HG03520 (cell line): ENCODE data around the gene DIAPH2.

ENCODE experiments used
- ATAC-seq: cut with Tn5 transposase; IDR thresholded peaks from one replicate; pipeline ENCODE4 v1.9.1; 2021; ENCODE audit warnings: mild to moderate bottlenecking, moderate library complexity; ENCODE audit not compliant: unreplicated experiment

DIAPH2 gene

DNA sequence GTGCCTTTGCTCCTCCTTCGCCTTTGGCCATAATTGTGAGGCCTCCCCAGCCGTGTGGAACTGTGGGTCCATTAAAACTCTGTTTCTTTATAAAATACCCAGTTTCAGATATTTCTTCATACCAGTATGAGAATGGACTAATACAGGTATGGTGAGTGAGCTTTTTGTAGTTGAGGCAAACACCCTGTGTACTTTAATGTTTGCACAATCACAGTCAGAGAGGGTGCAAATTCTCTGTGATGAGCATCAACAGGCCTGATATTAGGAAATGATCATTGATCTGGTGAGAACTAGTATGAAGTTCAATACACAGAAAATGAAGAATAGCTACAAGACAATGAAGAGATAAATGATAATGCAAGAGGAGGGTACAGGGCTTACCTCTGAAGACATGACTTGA, 943.7 kb downstream of the DIAPH2 start:
- ATAC-seq: no peak

DNA sequence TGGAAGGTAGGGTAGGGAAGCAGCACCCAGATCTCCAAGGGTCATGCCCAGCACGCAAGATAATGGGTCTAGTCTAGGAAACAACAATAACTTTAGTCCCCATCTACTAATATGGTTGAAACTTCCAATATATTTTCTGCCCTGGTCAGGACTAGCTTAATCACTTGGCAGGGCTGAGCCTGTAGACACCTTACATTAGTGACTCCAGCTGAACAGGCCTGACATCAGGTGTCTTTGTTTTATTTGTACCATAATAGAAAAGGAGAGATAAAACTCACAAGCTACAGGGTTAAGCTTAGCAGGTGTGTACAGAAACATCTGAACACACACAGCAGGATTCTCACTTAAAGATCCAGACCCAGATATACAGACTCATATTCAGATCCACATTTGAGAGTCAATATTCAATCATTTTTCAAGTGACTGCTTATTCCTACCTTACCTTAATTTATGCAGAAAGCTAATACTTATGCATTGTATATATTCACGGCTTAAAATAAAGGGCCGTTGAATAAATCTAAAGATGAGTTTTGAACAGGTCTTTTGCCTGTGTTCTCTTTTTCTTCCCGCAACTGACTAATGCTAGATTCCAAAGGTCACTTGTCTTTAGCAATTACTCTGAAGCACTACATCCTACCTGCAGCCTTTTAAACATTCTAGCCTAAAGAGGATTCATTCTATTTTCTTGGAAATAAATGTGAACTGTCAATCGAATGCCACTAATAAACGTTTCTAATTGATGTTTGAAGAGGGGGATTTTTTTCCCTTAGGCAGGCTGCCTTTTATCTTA, 944.4 kb downstream of the DIAPH2 start:
- no peak for ATAC-seq

DNA sequence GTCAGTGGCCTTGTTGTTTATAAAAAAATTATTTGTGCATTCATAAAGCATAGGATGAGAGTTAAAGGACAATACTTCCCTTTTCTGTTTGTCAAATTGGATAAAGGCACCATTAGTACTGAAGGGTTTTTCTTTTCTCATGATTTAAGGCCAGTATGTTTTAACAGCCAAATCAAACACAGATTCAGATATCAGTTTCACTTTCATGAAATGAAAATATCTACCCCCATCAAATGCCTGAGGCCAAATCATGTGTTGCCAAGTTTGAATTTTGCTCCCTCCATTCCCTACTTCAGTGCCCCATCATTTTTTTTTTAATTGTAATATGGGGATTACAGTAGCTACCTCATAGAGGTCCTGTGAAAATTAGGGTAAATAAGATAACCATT, 944.9 kb downstream of the DIAPH2 start:
- no peak for ATAC-seq

DNA sequence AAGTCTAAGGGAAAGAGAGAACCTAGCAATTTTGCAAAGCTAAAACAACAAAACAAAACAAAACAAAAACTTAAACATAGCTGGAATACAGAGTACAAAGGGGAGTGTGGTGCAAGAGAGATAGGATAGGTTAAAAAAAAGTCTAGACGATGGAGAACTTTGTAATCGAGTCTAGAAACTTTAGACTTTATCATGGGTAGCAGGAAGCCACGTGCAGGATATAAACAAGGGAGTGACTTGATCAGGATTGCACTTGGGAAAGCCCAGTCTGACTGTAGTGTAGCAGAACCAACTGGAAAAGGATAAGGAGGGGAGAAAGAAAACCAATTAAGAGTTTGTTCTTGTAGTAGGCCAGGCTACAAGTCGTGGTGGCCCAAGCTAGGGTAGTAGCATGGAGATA, 949.2 kb downstream of the DIAPH2 start:
- ATAC-seq: no peak

DNA sequence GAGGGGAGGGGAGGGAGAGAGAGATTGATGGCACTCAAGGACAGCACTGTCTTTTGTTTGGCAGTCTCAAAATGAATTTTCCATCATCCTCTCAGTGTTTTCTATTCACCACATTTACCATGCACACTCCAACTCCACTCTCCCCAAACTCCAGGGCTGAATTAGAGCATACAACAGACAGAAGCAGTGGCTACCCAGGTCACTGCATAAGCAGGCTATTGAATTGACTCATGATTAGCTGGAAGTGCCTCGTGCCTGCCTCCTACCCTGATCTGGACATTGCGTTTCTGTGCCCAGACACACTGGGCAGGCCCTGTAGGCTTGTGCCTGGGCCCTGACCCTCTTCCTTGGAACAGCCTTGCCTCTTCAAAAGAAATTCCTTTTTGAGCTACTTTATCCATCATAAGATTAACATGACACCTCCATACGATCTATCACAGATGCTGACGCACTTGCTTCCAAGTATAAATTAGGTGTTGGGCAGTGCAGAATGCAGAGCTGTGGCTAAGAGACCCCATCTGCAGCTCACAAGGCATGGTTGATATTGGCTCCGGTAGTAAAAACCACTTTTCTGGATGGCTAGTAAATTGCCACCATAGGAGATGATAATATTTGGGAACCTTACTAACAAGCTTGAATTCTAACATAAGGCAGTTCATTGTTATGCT, 952.0 kb downstream of the DIAPH2 start:
- no peak for ATAC-seq

DNA sequence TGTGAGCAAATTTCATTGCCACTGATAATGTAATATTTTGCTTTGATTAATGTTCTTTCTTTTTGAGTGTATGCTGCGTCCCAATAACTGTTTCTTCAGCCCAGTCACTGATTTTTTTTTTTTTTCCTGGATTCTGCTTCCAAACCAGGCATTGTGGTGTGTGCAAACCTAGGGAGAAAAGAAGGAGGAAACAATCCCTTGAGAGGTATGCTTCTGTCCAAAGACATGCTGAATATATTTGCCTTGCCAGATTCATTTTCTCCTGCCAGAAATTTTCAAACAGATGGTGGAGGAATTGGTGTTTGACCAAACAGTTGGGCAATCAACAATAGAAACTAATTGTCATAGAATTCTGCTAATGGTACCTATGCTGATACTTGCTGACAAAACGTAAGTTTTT, 952.6 kb downstream of the DIAPH2 start:
- no peak for ATAC-seq

DNA sequence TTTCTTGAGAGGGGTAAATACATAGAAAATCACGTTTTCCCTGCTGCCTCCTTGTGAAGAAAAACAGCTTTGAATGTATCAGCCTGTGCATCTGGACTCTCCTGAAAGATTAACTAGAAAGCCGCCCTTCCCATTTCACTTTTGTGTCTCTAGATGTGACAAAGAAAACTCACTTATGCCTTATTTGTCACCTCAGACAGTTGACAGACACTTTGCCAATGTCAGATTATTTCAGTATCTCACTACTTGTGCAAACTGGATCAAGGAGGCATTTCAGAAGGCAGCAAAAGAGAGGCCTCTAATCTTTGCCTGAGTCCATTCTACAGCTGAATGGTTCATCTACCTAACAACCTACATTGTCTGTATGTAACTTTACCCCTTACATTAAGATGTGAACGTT, 954.0 kb downstream of the DIAPH2 start:
- no peak for ATAC-seq

DNA sequence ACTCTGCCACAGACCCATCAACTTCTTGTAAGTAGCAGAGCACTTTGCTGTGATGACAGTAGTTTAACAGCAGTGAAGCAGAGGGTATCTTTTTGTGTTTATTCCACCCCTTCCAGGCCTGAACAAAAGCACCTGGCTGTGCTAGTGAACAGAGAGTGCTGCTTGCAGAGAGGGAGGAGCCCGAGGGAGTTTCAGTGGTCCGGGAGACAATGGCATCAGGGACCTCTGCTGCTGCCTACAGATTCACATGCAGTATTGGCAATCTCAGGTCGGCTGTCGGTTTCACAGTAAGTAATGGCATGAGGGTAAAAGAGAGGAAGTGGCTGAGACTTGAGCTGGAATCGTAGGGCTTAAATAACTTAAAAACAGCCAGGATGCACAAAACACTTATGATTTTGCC, 954.9 kb downstream of the DIAPH2 start:
- ATAC-seq: no peak
